HG02885 (cell line): ENCODE data around the gene RAB35.

Experiments
- ATAC-seq: cut with Tn5 transposase; IDR thresholded peaks from one replicate; pipeline ENCODE4 v1.9.1; 2021; ENCODE audit warnings: mild to moderate bottlenecking; ENCODE audit not compliant: unreplicated experiment, poor library complexity

The RAB35 gene

GRCh38 chr12:120109570-120110267, 6.8 kb downstream of the RAB35 start:
- no peak for ATAC-seq

- ATAC-seq: no peak
These were observed 10.4 kb downstream of the RAB35 start for GRCh38 chr12:120106151-120106550.

- no peak for ATAC-seq
These were observed 13.2 kb downstream of the RAB35 start for GRCh38 chr12:120103371-120103770.

- no peak for ATAC-seq
These were observed 13.6 kb downstream of the RAB35 start for GRCh38 chr12:120103044-120103338.

GRCh38 chr12:120102189-120103043, 14.1 kb downstream of the RAB35 start:
- no peak for ATAC-seq

- no peak for ATAC-seq
These were observed 14.9 kb downstream of the RAB35 start for GRCh38 chr12:120101617-120102016.

- no peak for ATAC-seq
These were observed 15.4 kb downstream of the RAB35 start for GRCh38 chr12:120101182-120101581.

GRCh38 chr12:120100630-120101029, 15.9 kb downstream of the RAB35 start:
- ATAC-seq: no peak

GRCh38 chr12:120099738-120100137, 16.8 kb downstream of the RAB35 start:
- no peak for ATAC-seq

- ATAC-seq: no peak
These were observed 17.6 kb downstream of the RAB35 start for GRCh38 chr12:120098756-120099470.

GRCh38 chr12:120096671-120097202, 19.8 kb downstream of the RAB35 start:
- ATAC-seq: no peak

- no peak for ATAC-seq
These were observed 20.8 kb downstream of the RAB35 start for GRCh38 chr12:120095736-120096135.

GRCh38 chr12:120095331-120095730, 21.2 kb downstream of the RAB35 start:
- no peak for ATAC-seq

- no peak for ATAC-seq
These were observed 22.1 kb downstream of the RAB35 start for GRCh38 chr12:120094485-120094884.

GRCh38 chr12:120093592-120094355, 22.8 kb downstream of the RAB35 start:
- ATAC-seq: no peak

- ATAC-seq: no peak
These were observed 23.3 kb downstream of the RAB35 start for GRCh38 chr12:120093336-120093591.

- ATAC-seq: no peak
These were observed 23.8 kb downstream of the RAB35 start for GRCh38 chr12:120092551-120093335.

GRCh38 chr12:120091371-120092090, 25.0 kb downstream of the RAB35 start:
- no peak for ATAC-seq

- ATAC-seq: no peak
These were observed 25.8 kb downstream of the RAB35 start for GRCh38 chr12:120090626-120091295.
